ENCODE measurements around the gene GPX5. TPM values are rescaled to one million over a fixed set of nuclear protein-coding genes. Genes with fewer than 3 reads are reported as not detected.
"Not testable (repeated sequence)": the region's sequence is repeated elsewhere in the genome, so short reads cannot be mapped to it uniquely, and the experiment has no call there.

Gene GPX5
- total and polyA plus RNA-seq, 2 experiments from 2014 or later: not detected

DNA sequence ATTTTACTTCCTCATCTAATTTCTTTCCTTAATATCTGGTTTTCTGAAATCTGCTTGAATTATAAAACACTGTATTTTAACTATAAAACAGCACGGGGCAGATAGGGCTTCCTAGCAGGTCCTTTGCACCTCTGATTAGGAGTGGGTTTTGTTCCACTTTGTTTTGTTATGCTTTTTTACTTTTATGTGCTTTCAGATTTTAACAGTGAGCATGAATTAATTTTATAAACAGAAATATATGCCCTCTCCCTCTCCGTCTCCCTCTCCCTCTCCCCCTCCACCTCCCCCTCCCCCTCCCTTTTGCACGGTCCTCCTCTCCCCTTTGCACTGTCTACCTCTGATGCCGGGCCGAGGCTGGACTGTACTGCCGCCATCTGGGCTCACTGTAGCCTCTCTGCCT lies 24.4 kb upstream of the GPX5 start:
- Histone ChIP-seq H3K4me3 (no peak overlapping the region), H3K9me2 (ENCODE audit: insufficient read depth) (peaks cover 16% of the 10 kb centered on the region; the same call in 1 of the 2 replicates), H3K27me3 (ENCODE audit: insufficient read depth) (no peaks in the 10 kb centered on the region), H3K27ac (ENCODE audit: low read depth) (no peak overlapping the region), H3F3A (replicated peaks; ENCODE audit: low read depth) (no peaks in the 10 kb centered on the region), H3K36me3 (ENCODE audit: insufficient read depth) (no peaks in the 10 kb centered on the region), H3K4me1 (ENCODE audit: insufficient read depth) (peaks cover 4% of the 10 kb centered on the region), H3K79me2 (replicated peaks; ENCODE audit: insufficient read depth) (no peaks in the 10 kb centered on the region), H4K20me1 (replicated peaks; ENCODE audit: insufficient read depth) (no peaks in the 10 kb centered on the region), H3K4me2 (no peak overlapping the region), H2AFZ (no peak overlapping the region)
- Mint-ChIP-seq H3K4me1 (peaks cover 4% of the 10 kb centered on the region), H3K9me3 (peaks cover 11% of the 10 kb centered on the region; the same call in 2 of the 3 replicates), H3K36me3 (ENCODE audit: low read depth) (0 out of 3 replicates have a peak, but pooled peaks cover 3% of the 10 kb centered on the region), H3K4me3 (no peak overlapping the region), H3K27me3 (ENCODE audit: insufficient read depth, low read depth, poor library complexity) (no peaks in the 10 kb centered on the region), H3K27ac (no peak overlapping the region)
- TF ChIP-seq, protein P1, sequence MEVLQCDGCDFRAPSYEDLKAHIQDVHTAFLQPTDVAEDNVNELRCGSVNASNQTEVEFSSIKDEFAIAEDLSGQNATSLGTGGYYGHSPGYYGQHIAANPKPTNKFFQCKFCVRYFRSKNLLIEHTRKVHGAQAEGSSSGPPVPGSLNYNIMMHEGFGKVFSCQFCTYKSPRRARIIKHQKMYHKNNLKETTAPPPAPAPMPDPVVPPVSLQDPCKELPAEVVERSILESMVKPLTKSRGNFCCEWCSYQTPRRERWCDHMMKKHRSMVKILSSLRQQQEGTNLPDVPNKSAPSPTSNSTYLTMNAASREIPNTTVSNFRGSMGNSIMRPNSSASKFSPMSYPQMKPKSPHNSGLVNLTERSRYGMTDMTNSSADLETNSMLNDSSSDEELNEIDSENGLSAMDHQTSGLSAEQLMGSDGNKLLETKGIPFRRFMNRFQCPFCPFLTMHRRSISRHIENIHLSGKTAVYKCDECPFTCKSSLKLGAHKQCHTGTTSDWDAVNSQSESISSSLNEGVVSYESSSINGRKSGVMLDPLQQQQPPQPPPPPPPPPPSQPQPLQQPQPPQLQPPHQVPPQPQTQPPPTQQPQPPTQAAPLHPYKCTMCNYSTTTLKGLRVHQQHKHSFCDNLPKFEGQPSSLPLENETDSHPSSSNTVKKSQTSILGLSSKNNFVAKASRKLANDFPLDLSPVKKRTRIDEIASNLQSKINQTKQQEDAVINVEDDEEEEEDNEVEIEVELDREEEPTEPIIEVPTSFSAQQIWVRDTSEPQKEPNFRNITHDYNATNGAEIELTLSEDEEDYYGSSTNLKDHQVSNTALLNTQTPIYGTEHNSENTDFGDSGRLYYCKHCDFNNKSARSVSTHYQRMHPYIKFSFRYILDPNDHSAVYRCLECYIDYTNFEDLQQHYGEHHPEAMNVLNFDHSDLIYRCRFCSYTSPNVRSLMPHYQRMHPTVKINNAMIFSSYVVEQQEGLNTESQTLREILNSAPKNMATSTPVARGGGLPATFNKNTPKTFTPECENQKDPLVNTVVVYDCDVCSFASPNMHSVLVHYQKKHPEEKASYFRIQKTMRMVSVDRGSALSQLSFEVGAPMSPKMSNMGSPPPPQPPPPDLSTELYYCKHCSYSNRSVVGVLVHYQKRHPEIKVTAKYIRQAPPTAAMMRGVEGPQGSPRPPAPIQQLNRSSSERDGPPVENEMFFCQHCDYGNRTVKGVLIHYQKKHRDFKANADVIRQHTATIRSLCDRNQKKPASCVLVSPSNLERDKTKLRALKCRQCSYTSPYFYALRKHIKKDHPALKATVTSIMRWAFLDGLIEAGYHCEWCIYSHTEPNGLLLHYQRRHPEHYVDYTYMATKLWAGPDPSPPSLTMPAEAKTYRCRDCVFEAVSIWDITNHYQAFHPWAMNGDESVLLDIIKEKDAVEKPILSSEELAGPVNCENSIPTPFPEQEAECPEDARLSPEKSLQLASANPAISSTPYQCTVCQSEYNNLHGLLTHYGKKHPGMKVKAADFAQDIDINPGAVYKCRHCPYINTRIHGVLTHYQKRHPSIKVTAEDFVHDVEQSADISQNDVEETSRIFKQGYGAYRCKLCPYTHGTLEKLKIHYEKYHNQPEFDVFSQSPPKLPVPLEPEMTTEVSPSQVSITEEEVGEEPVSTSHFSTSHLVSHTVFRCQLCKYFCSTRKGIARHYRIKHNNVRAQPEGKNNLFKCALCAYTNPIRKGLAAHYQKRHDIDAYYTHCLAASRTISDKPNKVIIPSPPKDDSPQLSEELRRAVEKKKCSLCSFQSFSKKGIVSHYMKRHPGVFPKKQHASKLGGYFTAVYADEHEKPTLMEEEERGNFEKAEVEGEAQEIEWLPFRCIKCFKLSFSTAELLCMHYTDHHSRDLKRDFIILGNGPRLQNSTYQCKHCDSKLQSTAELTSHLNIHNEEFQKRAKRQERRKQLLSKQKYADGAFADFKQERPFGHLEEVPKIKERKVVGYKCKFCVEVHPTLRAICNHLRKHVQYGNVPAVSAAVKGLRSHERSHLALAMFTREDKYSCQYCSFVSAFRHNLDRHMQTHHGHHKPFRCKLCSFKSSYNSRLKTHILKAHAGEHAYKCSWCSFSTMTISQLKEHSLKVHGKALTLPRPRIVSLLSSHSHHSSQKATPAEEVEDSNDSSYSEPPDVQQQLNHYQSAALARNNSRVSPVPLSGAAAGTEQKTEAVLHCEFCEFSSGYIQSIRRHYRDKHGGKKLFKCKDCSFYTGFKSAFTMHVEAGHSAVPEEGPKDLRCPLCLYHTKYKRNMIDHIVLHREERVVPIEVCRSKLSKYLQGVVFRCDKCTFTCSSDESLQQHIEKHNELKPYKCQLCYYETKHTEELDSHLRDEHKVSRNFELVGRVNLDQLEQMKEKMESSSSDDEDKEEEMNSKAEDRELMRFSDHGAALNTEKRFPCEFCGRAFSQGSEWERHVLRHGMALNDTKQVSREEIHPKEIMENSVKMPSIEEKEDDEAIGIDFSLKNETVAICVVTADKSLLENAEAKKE (CRISPR knock-in tag; IDR thresholded peaks at IDR 0.05): no peak
- TF ChIP-seq ZNF331 (CRISPR knock-in tag; IDR thresholded peaks at IDR 0.05; ENCODE audit: low read depth) (no peak), POLR2AphosphoS5 (IDR thresholded peaks at IDR 0.05; ENCODE audit: low read depth) (no peak), STAT1 (IDR thresholded peaks at IDR 0.05; ENCODE audit: unreplicated experiment) (no peak), EZH2phosphoT487 (IDR thresholded peaks at IDR 0.05; ENCODE audit: unreplicated experiment) (no peak)
- DNase-seq (ENCODE audit: low spot score) (no peak), ATAC-seq (no peak)

DNA sequence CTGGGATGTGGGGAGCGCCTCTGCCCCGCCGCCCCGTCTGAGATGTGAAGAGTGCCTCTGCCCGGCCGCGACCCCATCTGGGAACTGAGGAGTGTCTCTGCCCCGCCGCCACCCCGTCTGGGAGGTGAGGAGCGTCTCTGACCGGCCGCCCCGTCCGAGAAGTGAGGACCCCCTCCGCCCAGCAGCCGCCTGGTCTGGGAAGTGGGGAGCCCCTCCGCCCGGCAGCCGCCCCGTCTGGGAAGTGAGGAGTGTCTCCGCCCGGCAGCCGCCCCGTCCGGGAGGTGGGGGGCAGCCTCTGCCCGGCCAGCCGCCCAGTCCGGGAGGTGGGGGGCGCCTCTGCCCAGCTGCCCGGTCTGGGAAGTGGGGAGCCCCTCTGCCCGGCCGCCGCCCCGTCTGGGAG lies 23.5 kb upstream of the GPX5 start:
- peaks cover 13% of the 10 kb centered on the region for H3K4me1 Mint-ChIP-seq
- not testable (repeated sequence) for ATAC-seq; H3K27ac ChIP-seq (ENCODE audit: low read depth); H3K27ac Mint-ChIP-seq; H3K4me2 ChIP-seq; H3K36me3 Mint-ChIP-seq (ENCODE audit: low read depth); H3K4me3 ChIP-seq; H3K79me2 ChIP-seq (replicated peaks; ENCODE audit: insufficient read depth); H3K27me3 ChIP-seq (ENCODE audit: insufficient read depth); H4K20me1 ChIP-seq (replicated peaks; ENCODE audit: insufficient read depth); H3K36me3 ChIP-seq (ENCODE audit: insufficient read depth); H2AFZ ChIP-seq; H3K4me3 Mint-ChIP-seq; DNase-seq (ENCODE audit: low spot score); H3F3A ChIP-seq (replicated peaks; ENCODE audit: low read depth); H3K27me3 Mint-ChIP-seq (ENCODE audit: insufficient read depth, low read depth, poor library complexity)
- Histone ChIP-seq H3K4me1 (ENCODE audit: insufficient read depth) (peaks cover 12% of the 10 kb centered on the region), H3K9me2 (ENCODE audit: insufficient read depth) (peaks cover 16% of the 10 kb centered on the region; the same call in 1 of the 2 replicates)
- H3K9me3 Mint-ChIP-seq: peaks cover 11% of the 10 kb centered on the region; the same call in 2 of the 3 replicates

DNA sequence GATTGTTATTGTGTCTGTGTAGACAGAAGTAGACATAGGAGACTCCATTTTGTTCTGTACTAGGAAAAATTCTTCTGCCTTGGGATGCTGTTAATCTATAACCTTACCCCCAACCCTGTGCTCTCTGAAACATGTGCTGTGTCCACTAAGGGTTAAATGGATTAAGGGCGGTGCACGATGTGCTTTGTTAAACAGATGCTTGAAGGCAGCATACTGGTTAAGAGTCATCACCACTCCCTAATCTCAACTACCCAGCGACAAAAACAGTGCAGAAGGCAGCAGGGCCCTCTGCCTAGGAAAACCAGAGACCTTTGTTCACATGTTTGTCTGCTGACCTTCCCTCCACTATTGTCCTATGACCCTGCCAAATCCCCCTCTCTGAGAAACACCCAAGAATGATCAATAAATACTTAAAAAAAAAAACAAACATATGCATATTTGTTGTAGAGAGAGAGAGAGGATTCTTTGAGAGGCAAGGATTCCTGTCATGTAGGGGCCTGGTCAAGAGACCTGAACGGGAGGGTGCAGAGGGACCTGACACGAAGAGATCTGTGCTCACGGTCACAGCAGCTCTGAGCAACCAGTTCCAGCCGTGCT lies 22.9 kb upstream of the GPX5 start:
- not testable (repeated sequence) for H3K27ac Mint-ChIP-seq; H3K27me3 Mint-ChIP-seq (ENCODE audit: insufficient read depth, low read depth, poor library complexity)
- peaks cover 16% of the 10 kb centered on the region for H3K4me1 Mint-ChIP-seq

More for the DNA sequence above, 22.9 kb upstream of the GPX5 start:
- 0 out of 2 replicates have a peak overlapping the region, but pooled peaks have one; percentile 52 for H2AFZ ChIP-seq
- H3K9me2 ChIP-seq (ENCODE audit: insufficient read depth): peaks cover 13% of the 10 kb centered on the region; the same call in 1 of the 2 replicates
- DNase-seq (ENCODE audit: low spot score); H3K79me2 ChIP-seq (replicated peaks; ENCODE audit: insufficient read depth); H4K20me1 ChIP-seq (replicated peaks; ENCODE audit: insufficient read depth); H3K27ac ChIP-seq (ENCODE audit: low read depth); H3K36me3 ChIP-seq (ENCODE audit: insufficient read depth); ATAC-seq; H3F3A ChIP-seq (replicated peaks; ENCODE audit: low read depth); H3K36me3 Mint-ChIP-seq (ENCODE audit: low read depth); H3K27me3 ChIP-seq (ENCODE audit: insufficient read depth); H3K4me2 ChIP-seq; H3K4me3 ChIP-seq; H3K4me3 Mint-ChIP-seq: not testable (repeated sequence)
- H3K9me3 Mint-ChIP-seq: peaks cover 11% of the 10 kb centered on the region; the same call in 2 of the 3 replicates
- peaks cover 17% of the 10 kb centered on the region for H3K4me1 ChIP-seq (ENCODE audit: insufficient read depth)

Measured in GM23338 (cell line).